Body of pancreas (tissue), 4 donors: ENCODE data around the gene CAPN10. TPM values are rescaled to one million over a fixed set of nuclear protein-coding genes. Genes with fewer than 3 reads are reported as not detected.
A peak's percentile ranks its signal among the peaks of the same experiment; 100 is the strongest.

ENCODE experiments used
- ATAC-seq: fragments of 150-250 bp; one replicate; pipeline ENCODE4 v1.9.1; 2016
- DNase-seq, 4 donors: peaks; one replicate each; pipeline ENCODE4 v3.0.0-alpha.2; 2019
- H3K27ac ChIP-seq, 4 donors: fragments of 200-600 bp; sonication (generic); 1 replicate in 3 of 4; 2 replicates in 1 of 4; pipeline versions ENCODE4 v1.5.1 to v1.6.1; 2016 to 2019; ENCODE audit warnings: mild to moderate bottlenecking in 1 of 4, mixed read lengths in 1 of 4, moderate library complexity in 1 of 4
- H3K27me3 ChIP-seq, 2 donors: fragments of 200-600 bp; sonication (generic); one replicate each; pipeline ENCODE4 v1.6.0; 2016; ENCODE audit warnings: mild to moderate bottlenecking in 1 of 2
- H3K36me3 ChIP-seq, 2 donors: fragments of 200-600 bp; sonication (generic); replicated peaks in 1 of 2; 2 replicates each; pipeline ENCODE4 v1.5.1; 2016; ENCODE audit warnings: low read depth in 2 of 2; ENCODE audit not compliant: insufficient read depth in 1 of 2
- H3K4me1 ChIP-seq: fragments of 200-600 bp; sonication (generic); one replicate; pipeline ENCODE4 v1.6.0; 2016
- H3K4me3 ChIP-seq, 2 donors: fragments of 200-600 bp; sonication (generic); 1 replicate in 1 of 2; 2 replicates in 1 of 2; pipeline ENCODE4 v1.5.1; 2016 to 2019
- H3K9me3 ChIP-seq, 3 donors: fragments of 200-600 bp; sonication (generic); 1 replicate in 2 of 3; 2 replicates in 1 of 3; pipeline ENCODE4 v1.5.1; 2016
- CTCF ChIP-seq, 7 experiments: fragments of 450-650 bp in 4 of 7; fragments of 200-600 bp in 3 of 7; sonication (generic) in 3 of 7; IDR thresholded peaks; one replicate each; pipeline ENCODE4 v1.5.1; 2016 to 2019; ENCODE audit warnings: antibody characterized with exemption in 7 of 7
- POLR2A ChIP-seq, 3 donors: fragments of 450-650 bp; IDR thresholded peaks; one replicate each; pipeline ENCODE4 v1.6.1; 2016; ENCODE audit warnings: antibody characterized with exemption in 3 of 3, mild to moderate bottlenecking in 2 of 3
- WGBS, 2 donors: methylation state at CpG; one replicate each; pipeline ENCODE4 v1.1.5; 2017; 5-methylcytosine and 5-hydroxymethylcytosine counted together
- intact Hi-C: fragments of 100-400 bp; cut with DNase I; formaldehyde crosslinking; loops from one replicate; pipeline ENCODE4 v1.15.1; 2023
- total RNA-seq, 2 donors: library from RNA; depleted of rRNA; stranded (reverse); fragments of >200 nt; gene quantifications; one replicate each; pipeline ENCODE4 v1.1.0, GENCODE V29; 2016

The CAPN10 gene
- total RNA-seq, 2 donors from 2014 or later, result 16.3 to 34.3 TPM

DNA sequence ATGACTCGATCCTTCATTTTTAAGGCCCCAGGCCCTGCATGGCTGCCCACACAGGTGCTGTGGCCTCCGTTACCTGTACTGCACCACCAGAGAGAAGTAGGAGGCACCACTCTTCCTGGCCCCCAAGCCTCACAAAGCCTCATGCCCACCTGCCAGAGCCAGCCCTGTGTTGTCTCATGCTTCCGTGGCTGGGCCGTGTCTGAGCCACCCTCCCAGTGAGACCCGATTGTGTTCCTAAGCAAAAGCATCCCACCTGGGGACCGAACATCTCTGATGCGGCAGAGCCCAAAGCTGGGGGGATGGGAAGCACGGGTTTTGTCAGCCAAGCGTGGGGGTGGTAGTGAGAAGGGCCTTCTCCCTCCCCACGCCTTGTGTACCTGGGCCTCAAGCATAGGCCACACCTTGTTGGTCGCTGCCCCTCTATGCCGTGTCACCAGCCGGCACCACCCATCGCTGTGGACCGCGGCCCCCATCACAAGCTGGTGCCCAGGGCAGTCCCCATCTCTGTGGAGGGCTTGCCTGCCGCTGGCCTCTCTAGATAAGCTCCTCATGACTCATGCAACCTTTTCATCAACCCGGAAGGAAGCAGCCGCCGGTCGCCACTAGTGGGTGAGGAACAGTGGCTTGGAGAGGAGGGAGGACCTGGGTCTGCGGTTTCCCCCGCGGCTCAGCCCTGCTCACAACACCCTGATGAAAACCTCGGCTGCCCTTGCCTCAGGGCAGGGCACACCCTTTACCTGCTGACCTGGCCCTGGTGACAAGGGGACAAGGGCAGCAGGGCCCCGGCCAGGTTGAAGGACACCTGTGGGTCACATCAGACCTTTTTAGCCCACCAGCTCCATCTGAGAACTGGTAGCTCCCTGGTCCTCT, 21.0 kb upstream of the CAPN10 start:
- intact Hi-C loops, result no loop called here
- TF ChIP-seq CTCF (IDR thresholded peaks at IDR 0.05) (no peak), POLR2A (IDR thresholded peaks at IDR 0.05) (peak in 2 of 3 donors; percentile 44 to 62)
- ATAC-seq (peak; percentile 14), DNase-seq (peak; percentile 74 to 89 (median 80))
- 36 to 38% methylated on average over 18 to 25 of the region's 26 CpGs for WGBS, 2 donors
- Histone ChIP-seq H3K4me3 (no peak overlapping the region), H3K36me3 (no peaks in the 10 kb centered on the region), H3K27me3 (no peaks in the 10 kb centered on the region), H3K9me3 (no peaks in the 10 kb centered on the region), H3K27ac (peak overlapping the region; percentile 85 to 94 (median 93)), H3K4me1 (peaks cover 61% of the 10 kb centered on the region)

- peak; percentile 94 to 97 (median 96) for DNase-seq
- Histone ChIP-seq H3K9me3 (no peaks in the 10 kb centered on the region), H3K36me3 (no peaks in the 10 kb centered on the region), H3K27me3 (no peaks in the 10 kb centered on the region), H3K4me1 (peaks cover 67% of the 10 kb centered on the region), H3K4me3 (no peak overlapping the region), H3K27ac (peak overlapping the region; percentile 90 to 94 (median 93))
- peak; percentile 69 to 99 (median 78) for TF ChIP-seq CTCF (IDR thresholded peaks at IDR 0.05)
- TF ChIP-seq POLR2A (IDR thresholded peaks at IDR 0.05), result peak; percentile 62 to 72 (median 66)
- peak; percentile 72 for ATAC-seq
- 6 to 18% methylated on average over 6 to 36 of the region's 53 CpGs for WGBS, 2 donors
- intact Hi-C loops, result no loop called here
Measured at GRCh38 chr2:240566203-240567136, 20.1 kb upstream of the CAPN10 start.

GRCh38 chr2:240567137-240567871, 19.2 kb upstream of the CAPN10 start:
- Histone ChIP-seq H3K27ac (peak overlapping the region; percentile 90 to 94 (median 93)), H3K36me3 (no peaks in the 10 kb centered on the region), H3K4me1 (peaks cover 68% of the 10 kb centered on the region), H3K4me3 (peak overlapping the region in 1 of 2 donors; percentile 42), H3K9me3 (no peaks in the 10 kb centered on the region), H3K27me3 (no peaks in the 10 kb centered on the region)
- ATAC-seq (no peak), DNase-seq (peak; percentile 12 to 38 (median 20))
- WGBS, 2 donors, result 20 to 29% methylated on average over 13 to 26 of the region's 26 CpGs
- intact Hi-C loops, result no loop called here
- no peak for TF ChIP-seq POLR2A (IDR thresholded peaks at IDR 0.05)
- no peak for TF ChIP-seq CTCF (IDR thresholded peaks at IDR 0.05)

GRCh38 chr2:240567872-240568677, 18.5 kb upstream of the CAPN10 start, which contains the start of gene RNPEPL1:
Gene RNPEPL1, plus strand, starts transcription at chr2:240568484. Its CDS starts 103 bp downstream, at chr2:240568587.
- H3K4me1 ChIP-seq, result peaks cover 70% of the 10 kb centered on the region
- ATAC-seq (peak; percentile 69), DNase-seq (peak; percentile 50 to 63 (median 52))
- H3K36me3 ChIP-seq, result no peaks in the 10 kb centered on the region
- intact Hi-C loops, result no loop called here
- TF ChIP-seq POLR2A (IDR thresholded peaks at IDR 0.05) (peak in 2 of 3 donors; percentile 35 to 50), CTCF (IDR thresholded peaks at IDR 0.05) (peak in 2 of 7 experiments; percentile 13 to 39)
- H3K4me3 ChIP-seq, result peak within 1 kb of the TSS; percentile 32 to 59
- H3K27me3 ChIP-seq, result no peaks in the 10 kb centered on the region
- H3K9me3 ChIP-seq, result no peaks in the 10 kb centered on the region
- WGBS, 2 donors, result 0 to 1% methylated on average over 2 to 60 of the region's 106 CpGs
- peak within 1 kb of the TSS; percentile 90 to 94 (median 93) for H3K27ac ChIP-seq
